Activated effector memory CD4-positive, alpha-beta T cell treated with Interleukin-2 at 50 U/mL for 16 hours (primary cell): ENCODE measurements around the gene GNG11.

Experiments
- DNase-seq: peaks from one replicate; pipeline ENCODE4 v3.0.0-alpha.2; 2020

GNG11 gene

GRCh38 chr7:93948873-93949272 is 27.3 kb downstream of the GNG11 start:
- no peak for DNase-seq

DNA sequence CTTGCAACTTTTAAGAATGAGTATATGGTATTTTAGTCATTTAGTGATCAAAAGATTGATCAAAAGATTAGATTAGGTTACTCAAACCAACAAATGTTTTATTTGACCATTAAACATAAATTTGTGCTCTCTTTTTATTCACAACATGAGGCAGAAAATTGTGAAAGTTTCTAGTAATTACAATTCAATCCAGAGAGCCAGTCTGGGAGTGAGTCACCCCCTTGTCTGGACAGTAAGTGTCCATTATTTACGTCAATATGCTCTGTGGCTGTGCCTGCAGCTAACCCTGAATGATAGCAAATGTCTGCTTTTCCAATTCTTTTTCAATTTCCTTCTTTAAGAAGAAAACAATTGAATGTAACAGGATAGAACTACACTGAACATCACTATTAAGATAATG is 27.9 kb downstream of the GNG11 start:
- no peak for DNase-seq

DNA sequence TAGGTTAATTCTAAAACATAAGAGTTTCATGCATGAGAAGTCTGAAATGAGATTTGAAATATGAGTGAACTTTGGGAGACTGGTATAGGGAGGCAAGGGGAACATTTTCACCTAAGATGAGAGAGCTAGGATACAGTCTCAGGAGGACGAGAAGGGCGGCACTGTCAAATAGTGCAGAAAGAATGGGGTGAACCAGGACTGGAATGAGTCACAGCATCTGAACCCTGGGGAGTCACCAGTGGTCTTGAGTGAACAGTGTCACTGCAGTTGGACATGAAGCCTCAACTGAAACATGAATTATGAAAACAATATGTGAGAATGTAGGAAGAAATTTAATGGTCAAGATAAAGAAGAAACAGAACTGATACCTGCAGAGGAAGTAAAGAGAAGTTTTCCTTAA is 33.8 kb downstream of the GNG11 start:
- no peak for DNase-seq

- DNase-seq: no peak
These were observed 36.2 kb downstream of the GNG11 start for GRCh38 chr7:93957767-93958166.

DNA sequence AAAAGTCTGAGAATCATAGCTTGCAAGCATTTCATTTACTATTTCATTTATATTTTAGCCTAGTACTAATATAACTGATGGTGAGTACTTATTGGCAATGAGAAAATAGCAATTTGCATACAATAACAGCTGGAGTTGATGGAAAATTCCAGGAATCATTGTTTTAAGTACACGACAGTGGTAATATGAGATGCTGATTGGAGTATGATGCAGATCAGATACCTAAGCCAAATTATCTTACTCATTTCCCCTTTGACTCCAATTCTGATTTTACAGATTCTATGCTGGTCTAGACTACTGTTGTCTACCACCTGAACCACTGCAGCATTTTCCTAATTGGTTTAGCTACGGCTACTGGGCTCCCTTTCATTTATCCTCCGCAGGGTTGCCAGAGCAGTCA is 36.7 kb downstream of the GNG11 start:
- no peak for DNase-seq

- DNase-seq: no peak
These were observed 37.1 kb downstream of the GNG11 start for GRCh38 chr7:93958651-93959050.

DNA sequence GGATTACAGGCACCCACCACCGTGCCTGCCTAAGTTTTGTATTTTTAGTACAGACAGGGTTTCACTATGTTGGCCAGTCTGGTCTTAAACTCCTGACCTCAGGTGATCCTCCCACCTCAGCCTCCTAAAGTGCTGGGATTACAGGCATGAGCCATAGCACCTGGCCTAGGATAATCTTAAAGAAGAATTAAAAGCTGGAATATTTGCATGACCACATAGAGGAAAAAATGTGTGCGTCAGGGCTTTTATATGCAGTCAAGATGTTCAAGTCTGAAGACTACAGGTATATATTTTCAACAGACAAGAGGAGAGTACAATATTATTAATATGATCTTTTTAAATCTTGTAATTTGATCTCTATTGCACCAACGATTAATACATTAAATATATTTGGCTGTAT is 39.5 kb downstream of the GNG11 start:
- no peak for DNase-seq

DNA sequence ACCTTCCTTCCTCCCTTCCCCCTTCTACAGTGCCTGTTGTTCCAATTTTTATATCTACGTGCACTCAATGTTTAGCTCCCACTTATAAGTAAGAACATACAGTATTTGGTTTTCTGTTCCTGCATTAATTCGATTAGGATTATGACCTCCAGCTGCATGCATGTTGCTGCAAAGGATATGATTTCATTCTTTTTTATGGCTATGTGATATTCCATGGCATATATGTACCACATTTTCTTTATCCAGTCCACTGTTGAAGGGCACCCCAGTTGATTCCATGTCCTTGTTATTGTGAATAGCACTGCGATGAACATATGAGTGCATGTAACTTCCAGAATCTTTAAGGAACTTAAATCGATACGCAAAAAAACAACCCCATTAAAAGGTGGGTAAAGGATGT is 42.7 kb downstream of the GNG11 start:
- no peak for DNase-seq

- no peak for DNase-seq
These were observed 43.3 kb downstream of the GNG11 start for GRCh38 chr7:93964813-93965212.

DNA sequence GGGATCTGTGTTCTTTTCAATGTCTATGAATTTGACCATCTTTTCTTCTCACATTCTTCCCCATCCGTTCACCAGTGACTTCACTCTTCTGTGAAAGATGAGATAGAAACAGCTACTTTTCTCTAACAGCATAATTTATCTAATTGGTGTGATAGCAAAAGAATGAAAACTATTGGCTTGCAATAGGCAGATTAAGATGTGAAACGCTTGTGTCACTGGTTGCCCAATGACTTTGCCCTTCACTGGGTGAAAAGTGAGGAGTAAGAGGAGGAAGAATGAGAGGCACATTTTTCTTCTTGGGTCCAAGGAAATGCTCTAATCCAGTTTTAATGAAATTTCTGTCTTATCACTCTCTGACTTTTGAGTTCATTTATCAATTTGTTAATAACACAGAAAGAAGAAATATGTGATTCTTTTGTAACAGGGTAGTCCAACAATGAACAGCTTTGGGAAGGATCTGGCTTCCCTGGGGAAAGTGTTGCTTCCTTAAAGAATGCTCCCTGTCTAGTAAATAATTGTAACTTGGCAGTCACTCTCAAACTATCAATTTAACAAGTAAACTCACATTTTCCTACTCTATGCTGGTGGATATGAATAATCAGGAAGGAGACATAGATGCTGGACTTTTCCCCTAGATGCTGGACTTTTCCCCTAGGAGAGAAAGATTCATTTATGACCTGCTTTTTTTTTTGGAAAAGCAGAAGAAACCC is 47.5 kb downstream of the GNG11 start:
- no peak for DNase-seq

- DNase-seq: no peak
These were observed 50.6 kb downstream of the GNG11 start for GRCh38 chr7:93972029-93972725.

- DNase-seq: no peak
These were observed 51.6 kb downstream of the GNG11 start for GRCh38 chr7:93973134-93973533.

DNA sequence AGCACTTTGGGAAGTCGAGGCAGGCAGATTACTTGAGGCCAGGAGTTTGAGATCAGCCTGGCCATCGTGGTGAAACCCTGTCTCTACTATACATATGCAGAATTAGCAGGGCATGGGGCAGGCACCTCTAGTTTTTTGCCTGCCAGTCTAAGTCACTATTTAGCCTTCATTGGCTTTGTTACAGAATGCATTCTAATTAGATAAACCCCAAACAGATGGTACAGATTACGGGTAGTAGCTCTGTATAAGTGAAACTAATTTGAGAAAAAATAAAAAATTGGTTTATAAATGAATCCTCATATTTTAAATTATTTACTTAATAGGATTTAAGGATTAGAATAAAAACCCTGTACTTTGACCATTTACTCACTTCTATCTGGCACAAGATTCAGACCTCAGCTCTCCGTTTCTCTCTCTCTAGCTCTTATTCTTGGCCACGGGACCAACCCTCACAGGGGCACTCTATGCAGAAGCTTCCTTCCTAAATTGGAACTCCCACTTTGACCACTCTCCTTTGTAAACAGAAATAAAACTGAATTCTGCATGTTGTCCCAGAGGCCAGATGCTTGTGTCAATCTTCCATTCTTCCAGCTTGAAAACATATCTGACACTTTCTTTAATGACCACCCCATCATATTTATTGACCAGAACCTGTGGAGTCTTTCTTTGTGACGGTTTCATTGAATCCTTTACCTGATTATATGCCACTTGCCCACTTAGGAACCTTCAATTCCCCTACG is 55.8 kb downstream of the GNG11 start:
- DNase-seq: no peak
